ENCODE measurements around the gene PUS3. TPM values are rescaled to one million over a fixed set of nuclear protein-coding genes. Genes with fewer than 3 reads are reported as not detected.
"Not testable (repeated sequence)": the region's sequence is repeated elsewhere in the genome, so short reads cannot be mapped to it uniquely, and the experiment has no call there.

Gene PUS3
- total and polyA plus RNA-seq, 2 experiments from 2014 or later = 8.3 to 10.7 TPM

GRCh38 chr11:125918140-125918840 is 15.3 kb upstream of the PUS3 start:
- Histone ChIP-seq H3K27me3 (replicated peaks; ENCODE audit: insufficient read depth) (peaks cover 69% of the 10 kb centered on the region), H3K9ac (no peak overlapping the region), H3F3A (ENCODE audit: insufficient read depth) (no peaks in the 10 kb centered on the region), H2AFZ (no peak overlapping the region), H3K4me2 (ENCODE audit: unreplicated experiment) (no peak overlapping the region), H3K27ac (no peak overlapping the region), H3K4me3 (no peak overlapping the region), H3K36me3 (ENCODE audit: low read depth) (no peaks in the 10 kb centered on the region), H4K20me1 (ENCODE audit: insufficient read depth) (no peaks in the 10 kb centered on the region), H3K9me2 (ENCODE audit: insufficient read depth) (no peaks in the 10 kb centered on the region), H3K9me3 (ENCODE audit: low read depth) (no peaks in the 10 kb centered on the region), H3K4me1 (ENCODE audit: insufficient read depth) (no peaks in the 10 kb centered on the region), H3K79me2 (ENCODE audit: insufficient read depth) (no peaks in the 10 kb centered on the region)
- WGBS, 2 experiments (ENCODE audit: low coverage in 1 of 2, low lambda C conversion rate in 2 of 2, missing lambda C conversion rate in 2 of 2) = 35 to 38% methylated on average over 12 to 13 of the region's 13 CpGs
- peak; percentile 20 for DNase-seq
- in situ Hi-C loops (cut with MboI) = no loop called here
- no peak for TF ChIP-seq EZH2 (IDR thresholded peaks at IDR 0.05; ENCODE audit: insufficient read depth, poor library complexity, severe bottlenecking)
- TF ChIP-seq EZH2phosphoT487 (IDR thresholded peaks at IDR 0.05; ENCODE audit: insufficient read depth, low read depth) = no peak

DNA sequence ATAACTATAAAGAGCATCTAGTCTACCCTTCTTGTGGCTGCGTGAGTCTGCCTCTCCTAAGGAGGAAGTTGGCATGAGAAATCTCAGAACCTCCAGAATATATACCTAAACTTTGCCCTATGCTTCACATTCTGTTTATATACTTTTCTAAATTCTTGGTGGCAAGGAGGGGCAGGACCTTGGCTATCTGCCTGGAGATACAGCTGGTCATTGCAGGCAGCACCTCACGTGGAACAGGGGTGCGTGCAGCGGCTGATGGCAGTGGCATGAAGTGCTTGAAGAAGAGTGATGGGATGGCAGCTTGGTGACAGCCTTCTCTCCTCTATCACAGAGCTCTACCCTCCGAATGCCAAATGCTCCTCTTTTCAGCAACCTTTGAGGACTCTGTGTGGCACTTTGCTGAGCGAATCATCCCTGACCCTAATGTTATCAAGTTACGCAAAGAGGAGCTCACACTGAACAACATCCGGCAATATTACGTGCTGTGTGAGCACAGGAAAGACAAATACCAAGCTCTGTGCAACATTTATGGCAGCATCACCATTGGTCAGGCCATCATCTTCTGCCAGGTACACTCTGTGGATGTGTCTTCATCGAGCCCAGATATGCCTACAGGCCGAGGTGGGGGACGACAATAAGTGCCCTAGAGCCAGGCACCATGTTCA is 13.8 kb upstream of the PUS3 start:
- no peaks in the 10 kb centered on the region for H3K36me3 ChIP-seq (ENCODE audit: low read depth)
- WGBS, 2 experiments (ENCODE audit: low coverage in 1 of 2, low lambda C conversion rate in 2 of 2, missing lambda C conversion rate in 2 of 2) = 65 to 72% methylated on average over 12 of the region's 12 CpGs
- H3K9me2 ChIP-seq (ENCODE audit: insufficient read depth) = no peaks in the 10 kb centered on the region
- no peak overlapping the region for H3K9ac ChIP-seq
- H3K27me3 ChIP-seq (replicated peaks; ENCODE audit: insufficient read depth) = peaks cover 77% of the 10 kb centered on the region
- H3K4me3 ChIP-seq = no peak overlapping the region
- H3K27ac ChIP-seq = no peak overlapping the region
- no peak for DNase-seq
- H3F3A ChIP-seq (ENCODE audit: insufficient read depth) = no peaks in the 10 kb centered on the region
- in situ Hi-C loops (cut with MboI) = no loop called here
- no peaks in the 10 kb centered on the region for H3K4me1 ChIP-seq (ENCODE audit: insufficient read depth)
- no peaks in the 10 kb centered on the region for H3K9me3 ChIP-seq (ENCODE audit: low read depth)
- no peak overlapping the region for H2AFZ ChIP-seq
- no peak overlapping the region for H3K4me2 ChIP-seq (ENCODE audit: unreplicated experiment)
- H4K20me1 ChIP-seq (ENCODE audit: insufficient read depth) = no peaks in the 10 kb centered on the region
- TF ChIP-seq EZH2 (IDR thresholded peaks at IDR 0.05; ENCODE audit: insufficient read depth, poor library complexity, severe bottlenecking) = no peak
- TF ChIP-seq EZH2phosphoT487 (IDR thresholded peaks at IDR 0.05; ENCODE audit: insufficient read depth, low read depth) = no peak
- H3K79me2 ChIP-seq (ENCODE audit: insufficient read depth) = no peaks in the 10 kb centered on the region

- H3K27ac ChIP-seq; H3K4me1 ChIP-seq (ENCODE audit: insufficient read depth); DNase-seq; H3K79me2 ChIP-seq (ENCODE audit: insufficient read depth); H2AFZ ChIP-seq; H3K9ac ChIP-seq; H3K36me3 ChIP-seq (ENCODE audit: low read depth); H3K4me2 ChIP-seq (ENCODE audit: unreplicated experiment); H3K9me2 ChIP-seq (ENCODE audit: insufficient read depth); H4K20me1 ChIP-seq (ENCODE audit: insufficient read depth); H3K4me3 ChIP-seq; H3K9me3 ChIP-seq (ENCODE audit: low read depth); in situ Hi-C loops (cut with MboI); H3F3A ChIP-seq (ENCODE audit: insufficient read depth): not testable (repeated sequence)
- 80 to 86% methylated on average over 3 of the region's 3 CpGs for WGBS, 2 experiments (ENCODE audit: low coverage in 1 of 2, low lambda C conversion rate in 2 of 2, missing lambda C conversion rate in 2 of 2)
- H3K27me3 ChIP-seq (replicated peaks; ENCODE audit: insufficient read depth) = peaks cover 82% of the 10 kb centered on the region
These were observed 11.6 kb upstream of the PUS3 start for GRCh38 chr11:125914601-125915000.

- Histone ChIP-seq H3K9me3 (ENCODE audit: low read depth) (no peaks in the 10 kb centered on the region), H3F3A (ENCODE audit: insufficient read depth) (no peaks in the 10 kb centered on the region), H3K36me3 (ENCODE audit: low read depth) (no peaks in the 10 kb centered on the region), H3K9ac (no peak overlapping the region), H3K27ac (no peak overlapping the region), H3K27me3 (replicated peaks; ENCODE audit: insufficient read depth) (peaks cover 63% of the 10 kb centered on the region), H3K4me1 (ENCODE audit: insufficient read depth) (no peaks in the 10 kb centered on the region), H3K79me2 (ENCODE audit: insufficient read depth) (no peaks in the 10 kb centered on the region), H3K9me2 (ENCODE audit: insufficient read depth) (no peaks in the 10 kb centered on the region), H3K4me3 (no peak overlapping the region), H4K20me1 (ENCODE audit: insufficient read depth) (no peaks in the 10 kb centered on the region), H3K4me2 (ENCODE audit: unreplicated experiment) (no peak overlapping the region), H2AFZ (no peak overlapping the region)
- WGBS, 2 experiments (ENCODE audit: low coverage in 1 of 2, low lambda C conversion rate in 2 of 2, missing lambda C conversion rate in 2 of 2) = 28 to 31% methylated on average over 8 of the region's 8 CpGs
- in situ Hi-C loops (cut with MboI) = no loop called here
- TF ChIP-seq EZH2 (IDR thresholded peaks at IDR 0.05; ENCODE audit: insufficient read depth, poor library complexity, severe bottlenecking) (no peak), EZH2phosphoT487 (IDR thresholded peaks at IDR 0.05; ENCODE audit: insufficient read depth, low read depth) (no peak)
- no peak for DNase-seq
These were observed 7.3 kb upstream of the PUS3 start for GRCh38 chr11:125910226-125910849.

Data from GM23248 (cell line).